ENCODE measurements around the gene CTSC. TPM values are rescaled to one million over a fixed set of nuclear protein-coding genes. Genes with fewer than 3 reads are reported as not detected.
A peak's percentile ranks its signal among the peaks of the same experiment; 100 is the strongest.

Gene CTSC
- total and polyA plus RNA-seq, 7 experiments from 2014 or later = 26.9 to 174 (median 86.6) TPM

DNA sequence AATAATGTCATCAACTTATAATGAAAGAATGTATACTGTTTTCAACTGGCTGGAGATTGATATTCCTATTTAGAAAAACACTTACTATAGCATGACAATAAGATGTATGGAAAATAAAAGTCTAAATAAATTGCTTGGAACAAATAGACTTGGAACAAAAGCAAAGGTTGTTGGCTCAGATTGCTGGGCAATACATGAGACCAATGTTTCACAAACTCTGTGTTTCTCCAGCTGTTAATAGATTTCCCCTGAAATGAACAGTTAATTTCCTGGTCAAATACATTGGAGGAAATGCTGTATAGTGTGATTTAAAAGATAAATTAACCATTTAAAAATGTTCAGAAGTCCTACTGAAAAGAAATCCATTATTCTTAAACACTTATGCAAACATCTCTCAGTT lies 40.1 kb upstream of the CTSC start:
- Mint-ChIP-seq H3K36me3 (peaks cover 0 to 16% (median 12%) of the 10 kb centered on the region in 5 donors), H3K4me1 (peaks cover 0 to 11% (median 0%) of the 10 kb centered on the region in 7 donors), H3K9me3 (no peaks in the 10 kb centered on the region), H3K27me3 (peaks cover 0 to 2% (median 0%) of the 10 kb centered on the region in 5 donors), H3K4me3 (no peak overlapping the region), H3K27ac (no peak overlapping the region)
- H3K27me3 ChIP-seq (ENCODE audit: control insufficient read depth in 2 of 2, insufficient read depth in 2 of 2, low read length in 2 of 2) = no peaks in the 10 kb centered on the region
- H3K9me3 ChIP-seq (ENCODE audit: control insufficient read depth in 2 of 3, low read length in 3 of 3) = no peaks in the 10 kb centered on the region
- POLR2A ChIA-PET = no interaction called here
- intact Hi-C loops (cut with micrococcal nuclease) = no loop called here
- CTCF ChIA-PET = no interaction called here
- no peaks in the 10 kb centered on the region for H3K36me3 ChIP-seq (ENCODE audit: control insufficient read depth in 2 of 3, insufficient read depth in 3 of 3, low read length in 3 of 3)
- H3K4me3 ChIP-seq (ENCODE audit: low read length) = no peak overlapping the region
- no peaks in the 10 kb centered on the region for H3K4me1 ChIP-seq (ENCODE audit: control insufficient read depth in 2 of 2, insufficient read depth in 2 of 2, low read length in 2 of 2)
- H3K27ac ChIP-seq (ENCODE audit: low read depth, low read length) = no peak overlapping the region
- no peak for DNase-seq
- no peak for ATAC-seq

DNA sequence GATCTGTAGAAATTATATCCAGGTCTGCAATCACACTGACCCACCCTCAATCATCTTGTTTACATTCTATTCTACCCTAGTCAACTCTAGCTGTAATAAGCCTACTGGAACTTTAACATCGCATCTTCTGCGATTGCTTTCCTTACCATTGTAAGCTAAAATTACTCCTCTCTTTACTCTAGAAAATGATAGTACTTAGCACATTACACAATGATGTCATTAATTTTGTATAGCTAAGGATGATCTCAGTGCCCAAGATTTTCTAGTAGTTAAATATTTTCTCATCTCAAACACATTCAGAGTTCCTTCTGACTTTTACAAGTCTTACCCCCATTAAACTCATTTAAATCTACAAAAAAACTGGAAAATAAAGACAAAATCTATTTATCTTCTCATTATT lies 39.6 kb upstream of the CTSC start:
- intact Hi-C loops (cut with micrococcal nuclease) = no loop called here
- no peak overlapping the region for H3K4me3 ChIP-seq (ENCODE audit: low read length)
- H3K36me3 ChIP-seq (ENCODE audit: control insufficient read depth in 2 of 3, insufficient read depth in 3 of 3, low read length in 3 of 3) = no peaks in the 10 kb centered on the region
- H3K4me3 Mint-ChIP-seq = no peak overlapping the region
- H3K4me1 ChIP-seq (ENCODE audit: control insufficient read depth in 2 of 2, insufficient read depth in 2 of 2, low read length in 2 of 2) = no peaks in the 10 kb centered on the region
- no peaks in the 10 kb centered on the region for H3K27me3 ChIP-seq (ENCODE audit: control insufficient read depth in 2 of 2, insufficient read depth in 2 of 2, low read length in 2 of 2)
- ChIA-PET POLR2A (no interaction called here), CTCF (no interaction called here)
- no peak for ATAC-seq
- H3K4me1 Mint-ChIP-seq = peaks cover 0 to 11% (median 0%) of the 10 kb centered on the region in 7 donors
- peaks cover 0 to 2% (median 0%) of the 10 kb centered on the region in 5 donors for H3K27me3 Mint-ChIP-seq
- no peaks in the 10 kb centered on the region for H3K9me3 Mint-ChIP-seq
- no peak overlapping the region for H3K27ac Mint-ChIP-seq
- no peaks in the 10 kb centered on the region for H3K9me3 ChIP-seq (ENCODE audit: control insufficient read depth in 2 of 3, low read length in 3 of 3)
- no peak overlapping the region for H3K27ac ChIP-seq (ENCODE audit: low read depth, low read length)
- peaks cover 0 to 16% (median 14%) of the 10 kb centered on the region in 5 donors for H3K36me3 Mint-ChIP-seq
- no peak for DNase-seq

DNA sequence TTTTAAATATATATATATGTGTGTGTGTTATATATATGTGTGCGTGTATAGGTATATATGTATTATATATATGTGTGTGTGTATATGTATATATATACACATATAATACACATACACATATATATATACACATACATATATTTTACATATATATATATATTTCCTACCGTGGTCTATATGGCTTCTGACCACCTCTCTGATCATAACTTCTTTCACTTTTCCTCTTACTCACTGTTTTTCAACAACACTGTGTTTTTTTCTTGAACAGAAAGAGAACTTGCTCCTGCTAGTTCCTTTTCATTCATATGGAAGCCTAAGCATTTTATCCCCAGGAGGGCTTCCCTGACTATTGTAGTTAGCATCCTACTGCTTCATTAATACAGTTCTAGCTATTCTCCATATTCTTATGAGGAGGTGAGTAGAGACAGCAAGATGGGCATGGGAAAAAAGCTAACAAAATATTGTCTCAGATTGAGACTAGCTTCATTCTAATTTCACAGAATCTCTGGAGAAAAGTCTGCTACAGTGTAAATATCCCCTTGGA lies 38.5 kb upstream of the CTSC start:
- intact Hi-C loops (cut with micrococcal nuclease) = no loop called here
- Mint-ChIP-seq H3K27me3 (peaks cover 0 to 2% (median 0%) of the 10 kb centered on the region in 5 donors), H3K9me3 (no peaks in the 10 kb centered on the region), H3K27ac (no peak overlapping the region), H3K4me3 (peak overlapping the region in 1 of 10 donors; percentile 10), H3K36me3 (peaks cover 0 to 16% (median 14%) of the 10 kb centered on the region in 5 donors), H3K4me1 (peaks cover 3 to 18% (median 10%) of the 10 kb centered on the region in 7 donors)
- H3K36me3 ChIP-seq (ENCODE audit: control insufficient read depth in 2 of 3, insufficient read depth in 3 of 3, low read length in 3 of 3) = no peaks in the 10 kb centered on the region
- ATAC-seq = no peak
- no peak for DNase-seq
- no peak overlapping the region for H3K4me3 ChIP-seq (ENCODE audit: low read length)
- ChIA-PET POLR2A (no interaction called here), CTCF (interaction anchor here (0.6 kb wide), 1 partner anchor 275 kb away, joined by 3 read pairs; no protein-coding TSS in a partner anchor)
- no peaks in the 10 kb centered on the region for H3K9me3 ChIP-seq (ENCODE audit: control insufficient read depth in 2 of 3, low read length in 3 of 3)
- no peaks in the 10 kb centered on the region for H3K27me3 ChIP-seq (ENCODE audit: control insufficient read depth in 2 of 2, insufficient read depth in 2 of 2, low read length in 2 of 2)
- H3K4me1 ChIP-seq (ENCODE audit: control insufficient read depth in 2 of 2, insufficient read depth in 2 of 2, low read length in 2 of 2) = peaks cover 0 to 9% of the 10 kb centered on the region in 2 donors
- H3K27ac ChIP-seq (ENCODE audit: low read depth, low read length) = no peak overlapping the region

DNA sequence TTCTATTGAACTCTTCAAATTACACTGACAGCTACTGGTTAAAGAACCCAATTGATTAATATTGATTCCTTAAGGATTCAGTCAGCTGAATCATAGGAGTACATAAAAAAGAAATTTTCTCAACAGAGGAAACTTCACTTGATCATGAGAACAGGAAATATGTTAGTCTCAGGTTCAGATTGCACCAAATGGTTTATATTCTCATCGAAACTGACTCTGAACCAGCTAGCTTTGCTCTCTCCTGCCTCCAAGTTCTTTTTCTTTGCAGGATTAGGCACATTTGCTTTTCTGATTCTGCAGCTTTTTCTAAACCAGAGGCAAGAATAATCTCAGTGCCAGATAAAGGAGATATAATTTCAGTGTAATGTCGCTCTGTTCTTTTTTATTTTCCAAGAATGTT lies 33.2 kb upstream of the CTSC start:
- peaks cover 11 to 45% (median 41%) of the 10 kb centered on the region in 7 donors for H3K4me1 Mint-ChIP-seq
- Histone ChIP-seq H3K36me3 (ENCODE audit: control insufficient read depth in 2 of 3, insufficient read depth in 3 of 3, low read length in 3 of 3) (no peaks in the 10 kb centered on the region), H3K9me3 (ENCODE audit: control insufficient read depth in 2 of 3, low read length in 3 of 3) (no peaks in the 10 kb centered on the region), H3K27ac (ENCODE audit: low read depth, low read length) (no peak overlapping the region), H3K4me3 (ENCODE audit: low read length) (no peak overlapping the region), H3K4me1 (ENCODE audit: control insufficient read depth in 2 of 2, insufficient read depth in 2 of 2, low read length in 2 of 2) (peaks cover 0 to 23% of the 10 kb centered on the region in 2 donors), H3K27me3 (ENCODE audit: control insufficient read depth in 2 of 2, insufficient read depth in 2 of 2, low read length in 2 of 2) (no peaks in the 10 kb centered on the region)
- no peaks in the 10 kb centered on the region for H3K27me3 Mint-ChIP-seq
- H3K9me3 Mint-ChIP-seq = peaks cover 0 to 1% (median 0%) of the 10 kb centered on the region in 11 donors
- no peak for DNase-seq
- peaks cover 0 to 16% (median 9%) of the 10 kb centered on the region in 5 donors for H3K36me3 Mint-ChIP-seq
- ChIA-PET POLR2A (no interaction called here), CTCF (no interaction called here)
- peak overlapping the region in 4 of 9 donors; percentile 1 to 63 (median 18) for H3K27ac Mint-ChIP-seq
- no peak for ATAC-seq
- intact Hi-C loops (cut with micrococcal nuclease) = loop anchor here in 1 of 2 donors (5.0 kb wide), 1 partner anchor 33 kb away; the partner anchor contains the start of gene CTSC
- peak overlapping the region in 7 of 10 donors; percentile 34 to 77 (median 49) for H3K4me3 Mint-ChIP-seq

DNA sequence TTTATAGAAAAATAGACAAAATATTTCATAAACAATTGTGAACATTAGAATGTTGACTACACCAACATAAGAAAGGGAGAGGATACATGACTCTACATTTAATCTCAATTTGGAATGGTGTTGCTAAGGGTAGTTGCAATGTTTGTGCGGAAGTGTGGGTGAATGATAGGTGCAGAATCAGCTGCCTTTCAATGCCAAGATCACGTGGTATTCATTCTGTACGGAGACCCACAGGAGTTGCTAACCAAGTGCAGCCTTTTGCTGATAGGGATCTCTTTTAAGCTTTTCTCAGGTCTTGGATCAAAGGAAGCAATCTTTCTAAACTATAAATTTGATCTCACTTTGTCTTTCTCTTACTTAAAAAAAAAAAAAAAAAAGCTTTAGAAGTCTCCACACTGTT lies 29.8 kb upstream of the CTSC start:
- Mint-ChIP-seq H3K9me3 (peaks cover 0 to 1% (median 0%) of the 10 kb centered on the region in 11 donors), H3K27me3 (no peaks in the 10 kb centered on the region), H3K4me1 (peaks cover 13 to 69% (median 60%) of the 10 kb centered on the region in 7 donors), H3K36me3 (peaks cover 0 to under 1% (median 0%) of the 10 kb centered on the region in 5 donors), H3K27ac (peak overlapping the region in 5 of 9 donors; percentile 1 to 43 (median 25)), H3K4me3 (peak overlapping the region in 7 of 10 donors; percentile 7 to 82 (median 43))
- peak in 7 of 9 donors; percentile 30 to 66 (median 49) for DNase-seq
- Histone ChIP-seq H3K36me3 (ENCODE audit: control insufficient read depth in 2 of 3, insufficient read depth in 3 of 3, low read length in 3 of 3) (no peaks in the 10 kb centered on the region), H3K4me3 (ENCODE audit: low read length) (no peak overlapping the region), H3K4me1 (ENCODE audit: control insufficient read depth in 2 of 2, insufficient read depth in 2 of 2, low read length in 2 of 2) (peaks cover 0 to 23% of the 10 kb centered on the region in 2 donors), H3K9me3 (ENCODE audit: control insufficient read depth in 2 of 3, low read length in 3 of 3) (no peaks in the 10 kb centered on the region), H3K27me3 (ENCODE audit: control insufficient read depth in 2 of 2, insufficient read depth in 2 of 2, low read length in 2 of 2) (no peaks in the 10 kb centered on the region), H3K27ac (ENCODE audit: low read depth, low read length) (no peak overlapping the region)
- ChIA-PET POLR2A (interaction anchor here (0.7 to 1.5 kb wide), 3 partner anchors 12 to 41 kb away, joined by 3 to 5 read pairs (median 4); partner anchors contain the start of gene CTSC), CTCF (no interaction called here)
- peak; percentile 75 for ATAC-seq
- intact Hi-C loops (cut with micrococcal nuclease) = loop anchor here in 1 of 2 donors (1.0 to 5.0 kb wide), 4 partner anchors 30 to 135 kb away; partner anchors contain the start of gene CTSC

DNA sequence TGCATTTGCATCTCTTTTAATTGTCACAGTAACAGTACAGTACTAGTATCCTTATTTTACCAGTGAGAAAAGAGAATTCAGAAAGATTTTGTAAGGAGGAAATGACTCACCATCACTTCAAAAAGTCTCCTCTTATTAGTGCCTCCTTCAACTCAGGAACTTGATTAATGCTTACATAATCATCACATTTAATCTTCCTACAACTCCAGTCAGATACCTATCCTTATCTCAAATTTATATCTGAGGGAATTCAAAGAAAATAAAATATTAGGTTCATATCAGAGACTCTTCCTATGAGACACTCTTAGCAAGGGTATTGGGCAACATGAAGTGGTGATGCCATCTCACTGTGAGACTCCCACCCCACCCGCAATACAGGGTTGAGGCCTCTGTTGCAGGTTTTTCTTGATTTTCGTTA lies 26.1 kb upstream of the CTSC start:
- intact Hi-C loops (cut with micrococcal nuclease) = loop anchor here in 1 of 2 donors (5.0 kb wide), 1 partner anchor 36 kb away; no protein-coding TSS in a partner anchor
- Mint-ChIP-seq H3K9me3 (peaks cover 0 to 1% (median 0%) of the 10 kb centered on the region in 11 donors), H3K4me1 (peaks cover 21 to 56% (median 49%) of the 10 kb centered on the region in 7 donors), H3K27ac (peak overlapping the region in 2 of 9 donors; percentile 19 to 26), H3K36me3 (no peaks in the 10 kb centered on the region), H3K27me3 (no peaks in the 10 kb centered on the region), H3K4me3 (no peak overlapping the region)
- no peaks in the 10 kb centered on the region for H3K9me3 ChIP-seq (ENCODE audit: control insufficient read depth in 2 of 3, low read length in 3 of 3)
- H3K27me3 ChIP-seq (ENCODE audit: control insufficient read depth in 2 of 2, insufficient read depth in 2 of 2, low read length in 2 of 2) = no peaks in the 10 kb centered on the region
- ChIA-PET CTCF (interaction anchor here (0.6 kb wide), 1 partner anchor 12 kb away, joined by 3 read pairs; no protein-coding TSS in a partner anchor), POLR2A (no interaction called here)
- no peak overlapping the region for H3K27ac ChIP-seq (ENCODE audit: low read depth, low read length)
- H3K4me3 ChIP-seq (ENCODE audit: low read length) = no peak overlapping the region
- peaks cover 11 to 26% of the 10 kb centered on the region in 2 donors for H3K4me1 ChIP-seq (ENCODE audit: control insufficient read depth in 2 of 2, insufficient read depth in 2 of 2, low read length in 2 of 2)
- DNase-seq (no peak), ATAC-seq (peak; percentile 74)
- H3K36me3 ChIP-seq (ENCODE audit: control insufficient read depth in 2 of 3, insufficient read depth in 3 of 3, low read length in 3 of 3) = no peaks in the 10 kb centered on the region

Data from naive thymus-derived CD4-positive, alpha-beta T cell (primary cell).